Activated T-cell treated with anti-CD3 and anti-CD28 coated beads for 24 hours (primary cell): ENCODE measurements around the gene C1QTNF6.

ENCODE experiments used
- DNase-seq: peaks from one replicate; pipeline ENCODE4 v3.0.0-alpha.2; 2020; ENCODE audit warnings: low read depth

The C1QTNF6 gene

GRCh38 chr22:37141971-37142370 lies 46.1 kb downstream of the C1QTNF6 start:
- no peak for DNase-seq

DNA sequence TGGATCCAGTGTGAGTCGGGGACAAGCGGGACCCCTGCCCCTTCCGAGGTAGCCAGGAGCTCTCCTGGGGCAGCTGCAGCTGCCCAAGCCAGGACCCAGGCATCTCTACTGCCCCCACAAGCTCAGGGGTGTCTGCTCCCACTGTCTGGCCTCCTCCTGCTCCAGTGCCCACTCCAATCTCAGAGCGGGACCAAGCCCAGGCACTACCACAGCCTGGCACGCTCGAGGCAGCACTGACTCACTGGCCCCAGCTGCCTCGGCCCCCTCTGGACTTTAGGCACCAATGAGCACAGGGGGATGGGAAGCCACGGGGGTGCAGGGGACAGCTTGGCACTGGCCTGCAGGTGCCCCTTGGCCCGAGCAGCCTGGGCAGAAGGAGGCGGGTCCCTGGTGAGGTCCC lies 46.6 kb downstream of the C1QTNF6 start:
- DNase-seq = no peak

GRCh38 chr22:37140686-37141323 lies 47.2 kb downstream of the C1QTNF6 start:
- DNase-seq = no peak

DNA sequence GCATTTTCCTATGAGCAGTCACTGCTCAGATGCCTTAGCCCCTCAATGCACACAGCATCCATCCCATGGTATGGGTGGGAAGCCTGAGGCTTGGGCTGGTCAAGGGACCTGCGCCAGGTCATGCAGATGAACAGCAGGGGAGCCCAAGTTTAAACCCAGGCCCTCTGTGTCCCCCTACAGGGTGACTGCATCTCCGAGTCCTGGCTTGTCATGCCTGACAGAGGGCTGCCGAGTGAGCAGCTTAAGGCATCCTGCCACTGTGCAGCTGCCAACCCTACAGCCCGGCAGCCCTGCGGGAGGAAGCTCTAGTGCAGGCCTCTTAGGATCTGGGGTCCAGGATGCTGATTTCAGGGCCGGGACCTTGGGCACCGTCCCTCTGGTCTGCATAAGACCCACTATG lies 48.3 kb downstream of the C1QTNF6 start:
- no peak for DNase-seq

- no peak for DNase-seq
These were observed 49.0 kb downstream of the C1QTNF6 start for GRCh38 chr22:37138849-37139561.

DNA sequence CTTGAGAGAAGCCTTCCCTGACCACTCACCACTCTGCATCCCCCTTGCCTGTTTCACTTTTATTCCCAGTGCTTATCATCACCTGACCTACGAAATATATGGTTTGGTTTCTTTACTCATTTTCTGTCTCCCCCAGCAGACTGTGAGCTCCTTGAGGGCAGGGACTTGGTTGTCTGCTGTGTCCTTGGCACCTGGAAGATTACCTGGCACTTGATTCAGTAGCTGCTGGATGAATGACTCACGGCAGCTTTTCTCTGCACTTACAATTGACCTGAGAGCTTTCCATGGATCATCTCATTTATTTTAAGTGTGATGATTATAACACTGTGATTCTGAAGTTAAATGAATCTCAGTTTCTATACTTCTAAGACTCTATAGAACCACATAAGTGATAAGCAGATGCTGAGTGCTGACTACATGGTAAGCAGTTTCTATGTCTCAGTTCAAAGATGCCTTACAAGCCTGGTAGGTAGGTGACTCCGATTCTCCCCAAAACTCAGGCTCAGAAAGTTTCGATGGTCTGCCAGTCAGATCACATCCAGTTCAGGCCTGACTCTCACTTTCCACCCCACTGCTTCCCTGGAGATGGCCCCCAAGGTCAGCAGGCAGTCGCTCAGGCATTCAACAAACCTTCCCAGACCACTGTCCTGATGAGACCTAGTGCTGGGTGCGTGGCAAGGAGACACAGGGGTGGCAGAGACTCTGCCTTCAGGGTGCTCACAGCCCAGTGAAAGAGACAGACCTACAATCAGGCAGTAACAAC lies 50.0 kb downstream of the C1QTNF6 start:
- DNase-seq = no peak

- DNase-seq = no peak
These were observed 50.9 kb downstream of the C1QTNF6 start for GRCh38 chr22:37137131-37137530.

DNA sequence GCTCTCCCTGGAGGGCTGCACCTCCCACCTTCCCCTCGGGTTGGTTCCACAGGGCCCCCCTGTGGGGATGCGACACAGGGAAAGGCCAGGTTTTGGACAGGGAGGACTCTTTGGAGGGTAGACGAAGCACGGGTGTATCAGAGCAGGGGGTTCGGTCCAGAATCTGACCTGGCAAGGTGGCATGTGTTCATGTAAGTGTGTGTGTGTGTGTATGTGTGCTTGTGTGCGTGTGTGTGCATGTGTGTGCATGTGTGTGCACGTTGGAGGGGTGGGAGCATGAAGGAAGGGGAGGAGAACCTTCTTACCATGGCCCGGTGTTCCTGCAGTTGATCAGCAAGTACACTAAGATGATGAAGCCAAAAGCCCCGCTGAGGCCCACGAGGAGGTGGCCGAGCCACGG lies 53.0 kb downstream of the C1QTNF6 start:
- DNase-seq = no peak

DNA sequence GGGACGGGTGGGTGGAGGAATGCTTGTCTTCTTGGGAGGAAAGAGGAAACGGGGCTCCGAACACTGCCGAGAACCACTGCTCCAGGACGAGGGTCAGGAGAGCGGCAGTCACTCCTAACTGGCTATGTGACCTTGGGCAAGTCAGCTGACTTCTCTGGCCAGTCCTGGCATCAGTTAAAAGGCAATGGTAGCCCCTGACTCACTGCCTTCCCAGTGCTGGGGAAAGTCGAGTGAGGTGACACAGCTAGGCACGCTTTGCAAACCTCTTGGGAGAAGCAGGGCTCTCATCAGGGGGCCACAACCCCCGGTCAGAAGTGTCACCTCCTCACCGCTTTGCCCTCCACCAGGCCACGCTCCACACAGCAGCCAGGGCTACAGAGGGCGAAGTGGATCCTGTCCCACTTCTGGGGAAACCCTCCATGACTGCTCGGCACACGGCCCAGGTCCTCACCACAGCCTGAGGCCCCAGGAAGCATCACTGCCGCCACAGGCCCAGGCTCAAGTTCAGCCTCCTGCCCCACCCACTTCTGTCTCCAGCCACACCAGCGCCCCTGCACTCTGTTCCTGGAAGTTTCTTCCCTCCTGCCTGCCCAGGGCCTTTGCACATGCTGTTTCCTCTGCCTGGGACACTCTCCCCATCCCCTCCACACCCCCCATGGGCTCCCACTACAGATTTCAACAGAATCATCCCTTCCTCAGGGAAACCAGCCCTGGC lies 54.6 kb downstream of the C1QTNF6 start:
- no peak for DNase-seq

GRCh38 chr22:37132773-37133172 lies 55.3 kb downstream of the C1QTNF6 start:
- no peak for DNase-seq
